ENCODE results near the gene KLC4.
A peak's percentile ranks its signal among the peaks of the same experiment; 100 is the strongest.

Gene KLC4

GRCh38 chr6:43059168-43060033 is at the start of gene KLC4, which contains the start of gene MRPL2:
KLC4 (plus strand) TSS chr6:43059631; CDS start chr6:43061336, 1,705 bp downstream.
MRPL2 (minus strand) TSS chr6:43059434; CDS start chr6:43059381, 53 bp downstream.
- Histone ChIP-seq H3K9me3 (no peaks in the 10 kb centered on the region), H3K27ac (peak within 1 kb of the TSS; percentile 90), H3K27me3 (no peaks in the 10 kb centered on the region), H3K36me3 (peaks cover 13% of the 10 kb centered on the region), H3K4me1 (ENCODE audit: control insufficient read depth in 1 of 2, insufficient read depth in 1 of 2, low read depth in 1 of 2, low read length in 1 of 2) (peaks cover 17 to 20% of the 10 kb centered on the region in 2 experiments), H3K4me3 (ENCODE audit: low read depth in 1 of 2, low read length in 1 of 2) (peak within 1 kb of the TSS; percentile 90 to 95)
- TF ChIP-seq CTCF (IDR thresholded peaks at IDR 0.05), result no peak

GRCh38 chr6:43011207-43011606 is 48.2 kb upstream of the KLC4 start:
- H3K27ac ChIP-seq, result no peak overlapping the region
- H3K4me3 ChIP-seq (ENCODE audit: low read depth in 1 of 2, low read length in 1 of 2), result no peak overlapping the region
- no peaks in the 10 kb centered on the region for H3K9me3 ChIP-seq
- peaks cover 62% of the 10 kb centered on the region for H3K36me3 ChIP-seq
- TF ChIP-seq CTCF (IDR thresholded peaks at IDR 0.05), result no peak
- peaks cover 28 to 29% of the 10 kb centered on the region in 2 experiments for H3K4me1 ChIP-seq (ENCODE audit: control insufficient read depth in 1 of 2, insufficient read depth in 1 of 2, low read depth in 1 of 2, low read length in 1 of 2)
- no peaks in the 10 kb centered on the region for H3K27me3 ChIP-seq

DNA sequence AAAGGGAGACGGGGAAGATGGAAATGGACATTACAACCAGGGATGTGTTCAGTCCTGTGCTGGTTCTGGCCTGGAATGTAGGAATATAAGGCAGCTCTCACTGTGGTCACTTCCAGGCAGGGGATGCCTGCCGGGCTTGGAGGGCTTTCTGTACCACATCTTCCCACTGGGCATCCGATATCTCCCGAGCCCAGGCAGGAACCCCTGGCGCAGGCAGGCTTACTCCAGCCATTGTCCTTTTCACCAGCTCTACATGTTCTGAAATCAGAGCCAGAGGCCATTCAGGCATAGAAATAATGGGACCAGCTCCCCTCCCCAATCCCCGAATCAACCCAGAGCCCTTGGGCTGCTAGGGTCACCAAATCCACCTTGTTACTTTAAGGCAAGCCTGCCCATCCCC is 47.1 kb upstream of the KLC4 start:
- Histone ChIP-seq H3K27me3 (no peaks in the 10 kb centered on the region), H3K4me1 (ENCODE audit: control insufficient read depth in 1 of 2, insufficient read depth in 1 of 2, low read depth in 1 of 2, low read length in 1 of 2) (peaks cover 31 to 33% of the 10 kb centered on the region in 2 experiments), H3K4me3 (ENCODE audit: low read depth in 1 of 2, low read length in 1 of 2) (no peak overlapping the region), H3K27ac (peak overlapping the region; percentile 82), H3K36me3 (peaks cover 54% of the 10 kb centered on the region), H3K9me3 (no peaks in the 10 kb centered on the region)
- no peak for TF ChIP-seq CTCF (IDR thresholded peaks at IDR 0.05)

- Histone ChIP-seq H3K4me1 (ENCODE audit: control insufficient read depth in 1 of 2, insufficient read depth in 1 of 2, low read depth in 1 of 2, low read length in 1 of 2) (peaks cover 31 to 33% of the 10 kb centered on the region in 2 experiments), H3K27ac (peak overlapping the region; percentile 82)
- no peak for TF ChIP-seq CTCF (IDR thresholded peaks at IDR 0.05)
Measured at GRCh38 chr6:43013097-43013842, 46.2 kb upstream of the KLC4 start.

DNA sequence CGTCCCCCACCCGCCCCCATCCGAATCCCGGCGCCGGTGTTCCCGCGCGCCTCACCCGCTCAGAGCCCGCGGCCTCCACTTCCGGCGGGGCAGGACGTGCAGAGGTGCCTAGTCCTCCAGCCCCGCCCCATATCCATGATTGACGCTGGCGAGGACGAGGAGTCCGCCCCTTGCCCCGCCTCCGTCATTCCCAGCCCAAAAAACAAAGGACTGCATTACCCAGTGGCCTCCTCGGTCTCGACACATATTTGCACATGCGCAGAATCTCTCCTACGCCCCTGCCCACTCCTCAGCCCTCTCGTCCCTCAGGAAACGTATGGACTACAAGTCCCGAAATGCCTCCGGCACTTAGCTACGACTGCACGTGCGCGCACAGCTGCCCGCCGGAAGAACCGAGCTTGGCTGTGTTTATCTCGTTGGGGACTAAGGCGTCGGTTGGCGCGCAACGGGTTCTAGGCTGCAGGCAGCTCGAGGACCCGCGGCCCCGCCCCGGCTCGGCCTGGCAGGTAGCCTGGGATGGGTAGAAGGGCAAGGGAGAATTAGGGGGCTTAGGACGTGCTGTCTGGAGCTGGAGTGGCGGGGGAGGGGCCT is 45.5 kb upstream of the KLC4 start, which contains the start of the genes KLHDC3 and MEA1:
Gene KLHDC3, plus strand, starts transcription at position 407 of the 591 bp plus-strand sequence. CDS start 2,944 bp downstream, outside the sequence.
Gene MEA1, minus strand, starts transcription at position 104 of the 591 bp plus-strand sequence. CDS start 133 bp downstream, outside the sequence.
- Histone ChIP-seq H3K4me3 (ENCODE audit: low read depth in 1 of 2, low read length in 1 of 2) (peak within 1 kb of the TSS; percentile 79 to 86), H3K9me3 (no peaks in the 10 kb centered on the region), H3K27ac (peak within 1 kb of the TSS; percentile 82), H3K4me1 (ENCODE audit: control insufficient read depth in 1 of 2, insufficient read depth in 1 of 2, low read depth in 1 of 2, low read length in 1 of 2) (peaks cover 31 to 33% of the 10 kb centered on the region in 2 experiments), H3K27me3 (no peaks in the 10 kb centered on the region), H3K36me3 (peaks cover 54% of the 10 kb centered on the region)
- TF ChIP-seq CTCF (IDR thresholded peaks at IDR 0.05), result no peak

More at GRCh38 chr6:43013097-43013842, 46.2 kb upstream of the KLC4 start:
- Histone ChIP-seq H3K27me3 (no peaks in the 10 kb centered on the region), H3K9me3 (no peaks in the 10 kb centered on the region), H3K36me3 (peaks cover 54% of the 10 kb centered on the region), H3K4me3 (ENCODE audit: low read depth in 1 of 2, low read length in 1 of 2) (peak overlapping the region; percentile 79 to 86)
